Bronchial epithelial cell (primary cell): ENCODE results near the gene AGPAT1. TPM values are rescaled to one million over a fixed set of nuclear protein-coding genes. Genes with fewer than 3 reads are reported as not detected.

Experiments used
- DNase-seq: peaks from one replicate; pipeline ENCODE4 v3.0.0-alpha.2; 2010; ENCODE audit warnings: low read depth
- FAIRE-seq: peaks from 2 replicates; lab custom pipeline; 2011; peaks lifted over from hg19 to GRCh38; lab: Jason Lieb, UNC
- H3K27me3 ChIP-seq: 2 replicates; pipeline ENCODE4 v1.5.1; 2011; ENCODE audit warnings: low read length; ENCODE audit not compliant: control insufficient read depth, insufficient read depth
- H3K36me3 ChIP-seq: 2 replicates; pipeline ENCODE4 v1.5.1; 2011; ENCODE audit warnings: low read length; ENCODE audit not compliant: control insufficient read depth, insufficient read depth
- H3K4me3 ChIP-seq: 2 replicates; pipeline ENCODE4 v1.5.1; 2011; ENCODE audit warnings: mild to moderate bottlenecking, low read depth, low read length, control low read depth
- CTCF ChIP-seq: IDR thresholded peaks from 2 replicates; pipeline ENCODE4 v1.5.1; 2011; ENCODE audit warnings: mild to moderate bottlenecking, moderate library complexity, low read length, control low read depth, inconsistent platforms; ENCODE audit not compliant: insufficient read depth, severe bottlenecking
- total RNA-seq: library from RNA; depleted of rRNA; stranded (reverse); fragments of >200 nt; gene quantifications from 2 replicates; pipeline ENCODE4 v1.2.1, GENCODE V29; 2014

Gene AGPAT1
- total RNA-seq, 1 donor from 2014 or later, result 5.8 TPM

GRCh38 chr6:32202186-32202585 is 26.3 kb upstream of the AGPAT1 start:
- no peaks in the 10 kb centered on the region for H3K36me3 ChIP-seq
- no peak for TF ChIP-seq CTCF
- FAIRE-seq (no peak), DNase-seq (no peak)
- H3K27me3 ChIP-seq, result no peaks in the 10 kb centered on the region
- H3K4me3 ChIP-seq, result no peak overlapping the region

GRCh38 chr6:32200711-32201475 is 25.0 kb upstream of the AGPAT1 start:
- FAIRE-seq, result no peak
- no peak for TF ChIP-seq CTCF
- Histone ChIP-seq H3K27me3 (no peaks in the 10 kb centered on the region), H3K4me3 (no peak overlapping the region), H3K36me3 (no peaks in the 10 kb centered on the region)
- no peak for DNase-seq

GRCh38 chr6:32198866-32199265 is 23.0 kb upstream of the AGPAT1 start:
- no peak for DNase-seq
- no peaks in the 10 kb centered on the region for H3K36me3 ChIP-seq
- no peak overlapping the region for H3K4me3 ChIP-seq
- no peak for FAIRE-seq
- no peaks in the 10 kb centered on the region for H3K27me3 ChIP-seq
- TF ChIP-seq CTCF, result no peak

- FAIRE-seq, result no peak
These were observed 22.4 kb upstream of the AGPAT1 start for GRCh38 chr6:32198345-32198696.

GRCh38 chr6:32196682-32197616 is 21.1 kb upstream of the AGPAT1 start:
- TF ChIP-seq CTCF, result no peak
- Histone ChIP-seq H3K4me3 (peak overlapping the region; percentile 54), H3K27me3 (no peaks in the 10 kb centered on the region), H3K36me3 (no peaks in the 10 kb centered on the region)
- FAIRE-seq (no peak), DNase-seq (no peak)

More at GRCh38 chr6:32198345-32198696, 22.4 kb upstream of the AGPAT1 start:
- no peak for DNase-seq
- Histone ChIP-seq H3K4me3 (no peak overlapping the region), H3K36me3 (no peaks in the 10 kb centered on the region), H3K27me3 (no peaks in the 10 kb centered on the region)
- TF ChIP-seq CTCF, result no peak
